GM12872 (cell line): ENCODE measurements around the gene ITSN1.

ENCODE experiments used
- TF ChIP-seq, protein P1 (sequence below): IDR thresholded peaks from 3 replicates; pipeline ENCODE4 v1.5.1; 2011; ENCODE audit warnings: low read depth, mild to moderate bottlenecking, low read length, moderate library complexity; ENCODE audit not compliant: insufficient read depth

The ITSN1 gene

DNA sequence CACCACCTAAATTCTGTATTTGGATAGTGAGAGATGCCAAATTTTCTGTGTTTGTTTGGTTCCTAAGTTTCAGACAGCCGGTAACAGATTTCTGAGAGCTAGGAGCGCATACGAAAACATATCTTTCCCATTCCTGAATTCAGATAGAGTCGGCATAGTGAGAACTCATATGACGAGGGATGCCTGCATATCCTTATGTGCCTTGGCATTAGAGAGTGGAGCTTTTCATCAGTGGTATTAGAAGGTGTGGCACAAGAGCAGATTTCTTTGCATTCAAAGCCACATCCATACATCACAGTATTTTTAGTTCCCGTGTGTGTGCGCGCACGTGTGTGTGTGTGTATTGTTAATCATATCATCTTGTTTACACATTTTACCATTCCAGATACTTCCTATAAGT, 187.5 kb downstream of the ITSN1 start:
- TF ChIP-seq, protein P1, sequence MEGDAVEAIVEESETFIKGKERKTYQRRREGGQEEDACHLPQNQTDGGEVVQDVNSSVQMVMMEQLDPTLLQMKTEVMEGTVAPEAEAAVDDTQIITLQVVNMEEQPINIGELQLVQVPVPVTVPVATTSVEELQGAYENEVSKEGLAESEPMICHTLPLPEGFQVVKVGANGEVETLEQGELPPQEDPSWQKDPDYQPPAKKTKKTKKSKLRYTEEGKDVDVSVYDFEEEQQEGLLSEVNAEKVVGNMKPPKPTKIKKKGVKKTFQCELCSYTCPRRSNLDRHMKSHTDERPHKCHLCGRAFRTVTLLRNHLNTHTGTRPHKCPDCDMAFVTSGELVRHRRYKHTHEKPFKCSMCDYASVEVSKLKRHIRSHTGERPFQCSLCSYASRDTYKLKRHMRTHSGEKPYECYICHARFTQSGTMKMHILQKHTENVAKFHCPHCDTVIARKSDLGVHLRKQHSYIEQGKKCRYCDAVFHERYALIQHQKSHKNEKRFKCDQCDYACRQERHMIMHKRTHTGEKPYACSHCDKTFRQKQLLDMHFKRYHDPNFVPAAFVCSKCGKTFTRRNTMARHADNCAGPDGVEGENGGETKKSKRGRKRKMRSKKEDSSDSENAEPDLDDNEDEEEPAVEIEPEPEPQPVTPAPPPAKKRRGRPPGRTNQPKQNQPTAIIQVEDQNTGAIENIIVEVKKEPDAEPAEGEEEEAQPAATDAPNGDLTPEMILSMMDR, result no peak

GRCh38 chr21:33831962-33832659, 189.8 kb downstream of the ITSN1 start:
- TF ChIP-seq, protein P1, result no peak

DNA sequence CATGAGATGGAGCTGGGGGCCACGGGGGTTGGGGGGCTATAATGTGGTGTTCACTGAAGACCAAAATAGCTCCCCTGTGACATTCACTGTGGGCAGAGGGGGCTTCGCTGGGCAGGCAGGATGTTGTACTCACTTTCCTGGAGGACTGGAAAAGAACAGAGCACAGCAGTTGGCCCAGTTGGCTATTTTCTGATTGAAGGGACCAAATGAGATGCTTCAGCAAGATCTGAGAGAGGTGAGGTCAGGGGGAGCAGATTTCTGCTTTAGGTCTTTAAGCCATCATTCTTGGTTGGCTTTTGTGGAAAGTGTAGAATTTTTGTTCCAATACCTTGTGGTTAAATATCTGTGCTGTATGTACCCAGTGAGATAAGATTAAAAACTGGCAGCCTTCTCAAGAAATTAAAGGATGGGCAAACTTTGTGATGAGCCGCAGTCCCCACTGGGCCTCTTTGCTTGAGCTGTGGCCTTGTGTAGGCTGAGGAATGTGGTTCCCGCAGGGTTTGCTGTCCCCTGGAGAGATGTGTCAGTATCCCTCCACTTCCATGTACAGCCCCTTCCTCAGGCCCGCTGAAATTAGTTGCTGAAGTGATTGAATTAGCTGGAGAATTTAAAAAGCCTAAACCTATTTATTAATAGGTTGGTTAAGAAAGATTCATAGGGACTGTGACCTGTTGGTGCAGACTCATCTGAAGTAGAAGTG, 192.7 kb downstream of the ITSN1 start:
- TF ChIP-seq, protein P1, result no peak

- TF ChIP-seq, protein P1, result no peak
Observed at GRCh38 chr21:33835920-33836319, 193.6 kb downstream of the ITSN1 start.

- TF ChIP-seq, protein P1, result no peak
Observed at GRCh38 chr21:33836408-33836807, 194.1 kb downstream of the ITSN1 start.

GRCh38 chr21:33839167-33839716, 196.9 kb downstream of the ITSN1 start:
- TF ChIP-seq, protein P1, result no peak

DNA sequence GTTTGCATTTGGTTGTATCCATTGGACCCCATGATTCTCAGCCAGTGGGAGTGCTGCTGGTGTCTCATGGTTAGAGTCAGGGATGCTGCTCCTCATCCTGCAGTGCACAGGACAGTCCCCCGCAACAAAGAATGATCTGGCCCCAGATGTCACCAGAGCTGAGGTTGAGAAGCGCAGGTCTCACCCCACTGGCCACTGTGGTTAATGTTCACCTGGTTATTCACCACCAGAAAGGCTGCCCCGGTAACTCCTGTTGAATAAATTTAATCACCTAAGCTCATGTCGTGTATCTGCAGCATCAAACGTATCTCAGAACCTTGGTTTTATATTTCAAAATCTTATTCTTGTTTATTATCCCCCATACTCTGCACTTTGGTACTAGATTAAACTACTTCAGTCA, 197.5 kb downstream of the ITSN1 start:
- TF ChIP-seq, protein P1, result no peak
